Liver (tissue), 9 donors: Measurements from ENCODE around the gene FITM1. TPM values are rescaled to one million over a fixed set of nuclear protein-coding genes. Genes with fewer than 3 reads are reported as not detected.

ENCODE experiments used
- DNase-seq: peaks from one replicate; pipeline ENCODE4 v3.0.0-alpha.2; 2017; ENCODE audit warnings: low spot score
- H3K27ac ChIP-seq, 2 donors: one replicate each; pipeline ENCODE4 v1.7.0; 2013; ENCODE audit warnings: inconsistent platforms in 2 of 2, low read length in 2 of 2, control low read depth in 1 of 2, low read depth in 1 of 2, mild to moderate bottlenecking in 1 of 2
- H3K27me3 ChIP-seq, 4 donors: one replicate each; pipeline versions ENCODE4 v1.6.1 to v1.7.0; 2013; ENCODE audit warnings: low read length in 3 of 4, inconsistent platforms in 1 of 4, mild to moderate bottlenecking in 1 of 4, moderate library complexity in 1 of 4; ENCODE audit not compliant: control insufficient read depth in 4 of 4, insufficient read depth in 4 of 4
- H3K36me3 ChIP-seq, 4 donors: one replicate each; pipeline versions ENCODE4 v1.6.1 to v1.7.0; 2013; ENCODE audit warnings: low read length in 3 of 4, mild to moderate bottlenecking in 3 of 4, low read depth in 1 of 4, moderate library complexity in 1 of 4; ENCODE audit not compliant: control insufficient read depth in 4 of 4, insufficient read depth in 3 of 4
- H3K4me1 ChIP-seq, 4 donors: one replicate each; pipeline versions ENCODE4 v1.6.1 to v1.7.0; 2013; ENCODE audit warnings: low read length in 3 of 4, mild to moderate bottlenecking in 3 of 4, moderate library complexity in 1 of 4; ENCODE audit not compliant: control insufficient read depth in 4 of 4, insufficient read depth in 4 of 4
- H3K4me3 ChIP-seq, 3 donors: one replicate each; pipeline versions ENCODE4 v1.6.1 to v1.7.0; 2013; ENCODE audit warnings: low read length in 3 of 3, control low read depth in 1 of 3, low read depth in 1 of 3, mild to moderate bottlenecking in 1 of 3
- H3K9ac ChIP-seq, 2 donors: one replicate each; pipeline ENCODE4 v1.7.0; 2013; ENCODE audit warnings: low read length in 2 of 2, mild to moderate bottlenecking in 2 of 2, moderate library complexity in 2 of 2, control low read depth in 1 of 2, low read depth in 1 of 2
- H3K9me3 ChIP-seq, 4 donors: one replicate each; pipeline versions ENCODE4 v1.6.1 to v1.7.0; 2013; ENCODE audit warnings: low read length in 3 of 4; ENCODE audit not compliant: control insufficient read depth in 4 of 4
- ATF3 ChIP-seq: IDR thresholded peaks from 2 replicates; pipeline ENCODE4 v1.6.1; 2016; ENCODE audit warnings: antibody characterized with exemption
- EGR1 ChIP-seq, 2 donors: IDR thresholded peaks; 2 replicates each; pipeline ENCODE4 v1.6.1; 2016 to 2018; ENCODE audit warnings: antibody characterized with exemption in 2 of 2, low read depth in 2 of 2
- FOXA1 ChIP-seq: IDR thresholded peaks from 2 replicates; pipeline ENCODE4 v1.6.1; 2016; ENCODE audit warnings: antibody characterized with exemption
- FOXA2 ChIP-seq: IDR thresholded peaks from 2 replicates; pipeline ENCODE4 v1.6.1; 2016; ENCODE audit warnings: antibody characterized with exemption
- GABPA ChIP-seq, 2 donors: IDR thresholded peaks in 1 of 2; conservative IDR thresholded peaks in 1 of 2; 2 replicates each; pipeline ENCODE4 v1.6.1; 2016; ENCODE audit warnings: antibody characterized with exemption in 2 of 2, mild to moderate bottlenecking in 1 of 2, moderate library complexity in 1 of 2
- HNF4A ChIP-seq, 2 donors: conservative IDR thresholded peaks; 2 replicates each; pipeline ENCODE4 v1.6.1; 2016; ENCODE audit warnings: antibody characterized with exemption in 2 of 2, mild to moderate bottlenecking in 2 of 2
- HNF4G ChIP-seq: IDR thresholded peaks from 2 replicates; pipeline ENCODE4 v1.6.1; 2016; ENCODE audit warnings: antibody characterized with exemption
- JUND ChIP-seq, 2 donors: IDR thresholded peaks; 2 replicates each; pipeline ENCODE4 v1.6.1; 2016; ENCODE audit warnings: antibody characterized with exemption in 2 of 2
- MAX ChIP-seq: IDR thresholded peaks from 2 replicates; pipeline ENCODE4 v1.6.1; 2016; ENCODE audit warnings: antibody characterized with exemption
- NR2F2 ChIP-seq: IDR thresholded peaks from 2 replicates; pipeline ENCODE4 v1.6.1; 2016; ENCODE audit warnings: antibody characterized with exemption
- RAD21 ChIP-seq, 2 donors: IDR thresholded peaks; 2 replicates each; pipeline ENCODE4 v1.6.1; 2016; ENCODE audit warnings: antibody characterized with exemption in 2 of 2, mild to moderate bottlenecking in 2 of 2
- REST ChIP-seq: IDR thresholded peaks from 2 replicates; pipeline ENCODE4 v1.6.1; 2016; ENCODE audit warnings: antibody characterized with exemption, mild to moderate bottlenecking
- RXRA ChIP-seq, 2 donors: IDR thresholded peaks; 2 replicates each; pipeline ENCODE4 v1.6.1; 2017 to 2018; ENCODE audit warnings: antibody characterized with exemption in 2 of 2, mild to moderate bottlenecking in 1 of 2
- SP1 ChIP-seq: IDR thresholded peaks from 2 replicates; pipeline ENCODE4 v1.6.1; 2018; ENCODE audit warnings: antibody characterized with exemption, mild to moderate bottlenecking
- TAF1 ChIP-seq: conservative IDR thresholded peaks from 2 replicates; pipeline ENCODE4 v1.6.1; 2016; ENCODE audit warnings: antibody characterized with exemption, mild to moderate bottlenecking
- YY1 ChIP-seq: IDR thresholded peaks from 2 replicates; pipeline ENCODE4 v1.6.1; 2016; ENCODE audit warnings: antibody characterized with exemption, mild to moderate bottlenecking
- WGBS: extraction: QIAGEN DNeasy Blood & Tissue Kit; methylation state at CpG from one replicate; pipeline ENCODE4 v1.1.7; 2013; 5-methylcytosine and 5-hydroxymethylcytosine counted together
- polyA plus RNA-seq, 2 donors: library from polyadenylated mRNA; stranded (reverse) in 1 of 2; unstranded in 1 of 2; fragments of 200-250 nt in 1 of 2; fragments of >200 nt in 1 of 2; fragmentation: Nextera tagmentation in 1 of 2; extraction: Ambion mirVana in 1 of 2; gene quantifications; one replicate each; pipeline versions ENCODE4 v1.2.1 to v1.2.3, GENCODE V29; 2013 to 2015
- total RNA-seq, 2 donors: library from RNA; depleted of rRNA; stranded (reverse); fragments of >200 nt; gene quantifications; one replicate each; pipeline ENCODE4 v1.2.3, GENCODE V29; 2014
- TF ChIP-seq, protein P1 (sequence below): fragments of 150-350 bp; IDR thresholded peaks from 2 replicates; pipeline ENCODE4 v1.5.1; 2017; ENCODE audit warnings: improper control_type of control experiment, low read depth, low read length; ENCODE audit not compliant: missing input control
- TF ChIP-seq, protein P2 (sequence below): IDR thresholded peaks from 2 replicates; pipeline ENCODE4 v1.6.1; 2016; ENCODE audit warnings: antibody characterized with exemption
- donor health status: healthy.
- donor health status: healthy.
- donor health status: healthy.
- donor health status: healthy.
- donor health status: healthy.

Gene FITM1
- total and polyA plus RNA-seq, 4 donors: 1.7 to 16.1 (median 9.1) TPM

GRCh38 chr14:24114532-24115421 lies 15.7 kb upstream of the FITM1 start, which contains the start of the genes DCAF11 and NRL:
Gene DCAF11 (plus strand): TSS chr14:24114777. CDS start chr14:24115595, 818 bp downstream.
Gene NRL (minus strand): TSS chr14:24114949. CDS start chr14:24082848, 32,101 bp downstream.
- peak within 1 kb of the TSS; percentile 61 to 94 (median 91) for H3K4me3 ChIP-seq
- H3K9me3 ChIP-seq: no peaks in the 10 kb centered on the region
- peak; percentile 98 for DNase-seq
- peak within 1 kb of the TSS; percentile 96 to 97 for H3K9ac ChIP-seq
- peaks cover 7 to 21% (median 19%) of the 10 kb centered on the region in 4 donors for H3K36me3 ChIP-seq
- no peaks in the 10 kb centered on the region for H3K27me3 ChIP-seq
- peak within 1 kb of the TSS; percentile 99 to 100 for H3K27ac ChIP-seq
- H3K4me1 ChIP-seq: peaks cover 3 to 52% (median 40%) of the 10 kb centered on the region in 4 donors
- under 1% methylated on average over 65 of the region's 65 CpGs for WGBS
- TF ChIP-seq HNF4G (no peak), FOXA2 (peak; percentile 45), SP1 (peak; percentile 98), RXRA (IDR thresholded peaks at IDR 0.05) (peak in 1 of 2 donors; percentile 19), EGR1 (IDR thresholded peaks at IDR 0.05; ENCODE audit: low read depth in 2 of 2) (peak; percentile 87), YY1 (peak; percentile 22), NR2F2 (no peak), HNF4A (conservative IDR thresholded peaks at IDR 0.05) (peak in 1 of 2 donors; percentile 42), REST (peak; percentile 93), GABPA (IDR thresholded peaks at IDR 0.05 in 1 of 2, conservative IDR thresholded peaks at IDR 0.05 in 1 of 2) (peak in 1 of 2 donors; percentile 1), FOXA1 (peak; percentile 35), TAF1 (peak; percentile 98), ATF3 (no peak), MAX (peak; percentile 70), RAD21 (IDR thresholded peaks at IDR 0.05) (peak; percentile 21 to 39), JUND (IDR thresholded peaks at IDR 0.05) (peak in 1 of 2 donors; percentile 43)
- TF ChIP-seq, protein P1, sequence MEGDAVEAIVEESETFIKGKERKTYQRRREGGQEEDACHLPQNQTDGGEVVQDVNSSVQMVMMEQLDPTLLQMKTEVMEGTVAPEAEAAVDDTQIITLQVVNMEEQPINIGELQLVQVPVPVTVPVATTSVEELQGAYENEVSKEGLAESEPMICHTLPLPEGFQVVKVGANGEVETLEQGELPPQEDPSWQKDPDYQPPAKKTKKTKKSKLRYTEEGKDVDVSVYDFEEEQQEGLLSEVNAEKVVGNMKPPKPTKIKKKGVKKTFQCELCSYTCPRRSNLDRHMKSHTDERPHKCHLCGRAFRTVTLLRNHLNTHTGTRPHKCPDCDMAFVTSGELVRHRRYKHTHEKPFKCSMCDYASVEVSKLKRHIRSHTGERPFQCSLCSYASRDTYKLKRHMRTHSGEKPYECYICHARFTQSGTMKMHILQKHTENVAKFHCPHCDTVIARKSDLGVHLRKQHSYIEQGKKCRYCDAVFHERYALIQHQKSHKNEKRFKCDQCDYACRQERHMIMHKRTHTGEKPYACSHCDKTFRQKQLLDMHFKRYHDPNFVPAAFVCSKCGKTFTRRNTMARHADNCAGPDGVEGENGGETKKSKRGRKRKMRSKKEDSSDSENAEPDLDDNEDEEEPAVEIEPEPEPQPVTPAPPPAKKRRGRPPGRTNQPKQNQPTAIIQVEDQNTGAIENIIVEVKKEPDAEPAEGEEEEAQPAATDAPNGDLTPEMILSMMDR: no peak
- TF ChIP-seq, protein P2, sequence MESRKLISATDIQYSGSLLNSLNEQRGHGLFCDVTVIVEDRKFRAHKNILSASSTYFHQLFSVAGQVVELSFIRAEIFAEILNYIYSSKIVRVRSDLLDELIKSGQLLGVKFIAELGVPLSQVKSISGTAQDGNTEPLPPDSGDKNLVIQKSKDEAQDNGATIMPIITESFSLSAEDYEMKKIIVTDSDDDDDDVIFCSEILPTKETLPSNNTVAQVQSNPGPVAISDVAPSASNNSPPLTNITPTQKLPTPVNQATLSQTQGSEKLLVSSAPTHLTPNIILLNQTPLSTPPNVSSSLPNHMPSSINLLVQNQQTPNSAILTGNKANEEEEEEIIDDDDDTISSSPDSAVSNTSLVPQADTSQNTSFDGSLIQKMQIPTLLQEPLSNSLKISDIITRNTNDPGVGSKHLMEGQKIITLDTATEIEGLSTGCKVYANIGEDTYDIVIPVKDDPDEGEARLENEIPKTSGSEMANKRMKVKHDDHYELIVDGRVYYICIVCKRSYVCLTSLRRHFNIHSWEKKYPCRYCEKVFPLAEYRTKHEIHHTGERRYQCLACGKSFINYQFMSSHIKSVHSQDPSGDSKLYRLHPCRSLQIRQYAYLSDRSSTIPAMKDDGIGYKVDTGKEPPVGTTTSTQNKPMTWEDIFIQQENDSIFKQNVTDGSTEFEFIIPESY: peak; percentile 66
